NCI-H774 (cell line): Measurements from ENCODE around the gene DUSP21.
"Not testable (repeated sequence)": the region's sequence is repeated elsewhere in the genome, so short reads cannot be mapped to it uniquely, and the experiment has no call there.

Experiments
- DNase-seq: peaks from one replicate; lab custom pipeline; 2025; lab: John Stamatoyannopoulos, UW

The DUSP21 gene

GRCh38 chrX:44876086-44876485 lies 32.3 kb downstream of the DUSP21 start:
- no peak for DNase-seq

GRCh38 chrX:44876767-44877166 lies 32.9 kb downstream of the DUSP21 start:
- DNase-seq = no peak

- no peak for DNase-seq
Measured at GRCh38 chrX:44878780-44879179, 35.0 kb downstream of the DUSP21 start.

GRCh38 chrX:44881549-44881948 lies 37.7 kb downstream of the DUSP21 start:
- DNase-seq = no peak

GRCh38 chrX:44882635-44883034 lies 38.8 kb downstream of the DUSP21 start:
- DNase-seq = no peak

GRCh38 chrX:44884944-44885343 lies 41.1 kb downstream of the DUSP21 start:
- DNase-seq = no peak

GRCh38 chrX:44889824-44890223 lies 46.0 kb downstream of the DUSP21 start:
- no peak for DNase-seq

GRCh38 chrX:44890247-44890646 lies 46.4 kb downstream of the DUSP21 start:
- no peak for DNase-seq

GRCh38 chrX:44890687-44891086 lies 46.9 kb downstream of the DUSP21 start:
- DNase-seq = not testable (repeated sequence)

GRCh38 chrX:44891642-44892041 lies 47.8 kb downstream of the DUSP21 start:
- DNase-seq = no peak
